ENCODE measurements around the gene PACSIN2.

- TF ChIP-seq FOXK2 (IDR thresholded peaks at IDR 0.05) (no peak), PAX8 (IDR thresholded peaks at IDR 0.05) (no peak), NR2C2 (IDR thresholded peaks at IDR 0.05; ENCODE audit: borderline replicate concordance, control insufficient read depth, insufficient read length, low read depth) (no peak), SIX5 (IDR thresholded peaks at IDR 0.05; ENCODE audit: low read depth, low read length, severe bottlenecking) (no peak), POLR2AphosphoS5 (IDR thresholded peaks at IDR 0.05; ENCODE audit: low read length) (no peak), FOS (IDR thresholded peaks at IDR 0.05; ENCODE audit: borderline replicate concordance, extremely low read depth, insufficient read length) (no peak), CHD1 (IDR thresholded peaks at IDR 0.05; ENCODE audit: low read depth, low read length) (no peak), EP300 (IDR thresholded peaks at IDR 0.05; ENCODE audit: borderline replicate concordance in 1 of 2, control insufficient read depth in 1 of 2, low read depth in 2 of 2, low read length in 2 of 2) (no peak), CEBPB (IDR thresholded peaks at IDR 0.05; ENCODE audit: borderline replicate concordance in 1 of 2, low read depth in 2 of 2, low read length in 2 of 2) (no peak)
- TF ChIP-seq, protein P1, sequence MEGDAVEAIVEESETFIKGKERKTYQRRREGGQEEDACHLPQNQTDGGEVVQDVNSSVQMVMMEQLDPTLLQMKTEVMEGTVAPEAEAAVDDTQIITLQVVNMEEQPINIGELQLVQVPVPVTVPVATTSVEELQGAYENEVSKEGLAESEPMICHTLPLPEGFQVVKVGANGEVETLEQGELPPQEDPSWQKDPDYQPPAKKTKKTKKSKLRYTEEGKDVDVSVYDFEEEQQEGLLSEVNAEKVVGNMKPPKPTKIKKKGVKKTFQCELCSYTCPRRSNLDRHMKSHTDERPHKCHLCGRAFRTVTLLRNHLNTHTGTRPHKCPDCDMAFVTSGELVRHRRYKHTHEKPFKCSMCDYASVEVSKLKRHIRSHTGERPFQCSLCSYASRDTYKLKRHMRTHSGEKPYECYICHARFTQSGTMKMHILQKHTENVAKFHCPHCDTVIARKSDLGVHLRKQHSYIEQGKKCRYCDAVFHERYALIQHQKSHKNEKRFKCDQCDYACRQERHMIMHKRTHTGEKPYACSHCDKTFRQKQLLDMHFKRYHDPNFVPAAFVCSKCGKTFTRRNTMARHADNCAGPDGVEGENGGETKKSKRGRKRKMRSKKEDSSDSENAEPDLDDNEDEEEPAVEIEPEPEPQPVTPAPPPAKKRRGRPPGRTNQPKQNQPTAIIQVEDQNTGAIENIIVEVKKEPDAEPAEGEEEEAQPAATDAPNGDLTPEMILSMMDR (IDR thresholded peaks at IDR 0.05 in 2 of 3, conservative IDR thresholded peaks at IDR 0.05 in 1 of 3; ENCODE audit: control insufficient read depth in 2 of 3, extremely low read depth in 1 of 3, insufficient read depth in 1 of 3, low read depth in 3 of 3, low read length in 3 of 3) = no peak
These were observed 173.5 kb downstream of the PACSIN2 start for GRCh38 chr22:42841444-42841843.

All from GM12878 (cell line).